A549 (cell line): ENCODE data around the gene LYPD3. TPM values are rescaled to one million over a fixed set of nuclear protein-coding genes. Genes with fewer than 3 reads are reported as not detected.

Experiments used
- ATAC-seq, 2 experiments: fragments of 200-7000 bp in 1 of 2; fragments of >200 bp in 1 of 2; cut with Nextera tagmentation in 1 of 2; cut with Tn5 transposase in 1 of 2; 3 replicates each; pipeline versions ENCODE4 v1.8.0 to v1.9.1; 2018 to 2020; ENCODE audit warnings: mild to moderate bottlenecking in 1 of 2, moderate library complexity in 1 of 2
- CTCF ChIA-PET: fragments of 300-600 bp; sonication (Branson Sonifier 250); formaldehyde crosslinking; extraction: SDS; loops from one replicate; lab custom pipeline; 2021; ENCODE audit warnings: antibody characterized with exemption, inconsistent platforms; lab: Yijun Ruan, JAX
- POLR2A ChIA-PET: fragments of 350-600 bp; formaldehyde crosslinking; extraction: SDS; loops from one replicate; lab custom pipeline; 2021; ENCODE audit warnings: antibody characterized with exemption, inconsistent platforms; lab: Yijun Ruan, JAX
- DNase-seq, 2 experiments: peaks; one replicate each; pipeline versions ENCODE4 v3.0.0 to v3.0.0-alpha.2; 2011 to 2016; ENCODE audit warnings: low read depth in 1 of 2, low spot score in 1 of 2
- FAIRE-seq: peaks from 2 replicates; lab custom pipeline; 2011; peaks lifted over from hg19 to GRCh38; lab: Jason Lieb, UNC
- H3K27ac ChIP-seq, 2 experiments: fragments of >200 bp; sonication (Bioruptor Twin); formaldehyde crosslinking; 3 replicates each; pipeline ENCODE4 v1.5.1; 2016 to 2017
- H3K4me1 ChIP-seq: fragments of >200 bp; sonication (Bioruptor Twin); formaldehyde crosslinking; 3 replicates; pipeline ENCODE4 v1.6.1; 2016
- H3K4me2 ChIP-seq: fragments of >200 bp; sonication (Bioruptor Twin); formaldehyde crosslinking; 3 replicates; pipeline ENCODE4 v1.6.1; 2016
- H3K4me3 ChIP-seq: fragments of >200 bp; sonication (Bioruptor Twin); formaldehyde crosslinking; 3 replicates; pipeline ENCODE4 v1.5.1; 2016
- H3K9me3 ChIP-seq: fragments of >200 bp; sonication (Bioruptor Twin); formaldehyde crosslinking; 3 replicates; pipeline ENCODE4 v1.6.1; 2016
- CHD2 ChIP-seq: fragments of 150-350 bp; IDR thresholded peaks from 2 replicates; pipeline ENCODE4 v1.6.1; 2014; ENCODE audit warnings: low read length; ENCODE audit not compliant: partially characterized antibody
- CHD4 ChIP-seq: fragments of 200-600 bp; sonication (generic); IDR thresholded peaks from 2 replicates; pipeline ENCODE4 v1.6.1; 2016; ENCODE audit warnings: antibody characterized with exemption, mild to moderate bottlenecking, borderline replicate concordance
- EHF ChIP-seq: fragments of 250-450 bp; sonication (Bioruptor Pico); IDR thresholded peaks from 2 replicates; pipeline ENCODE4 v1.5.0; 2020; ENCODE audit warnings: mild to moderate bottlenecking
- EP300 ChIP-seq, 2 experiments: fragments of >200 bp; sonication (Bioruptor Twin); formaldehyde crosslinking; IDR thresholded peaks; 2 replicates in 1 of 2; 3 replicates in 1 of 2; pipeline ENCODE4 v1.6.1; 2016 to 2017
- HDAC2 ChIP-seq: fragments of 200-600 bp; sonication (generic); IDR thresholded peaks from 2 replicates; pipeline ENCODE4 v1.6.1; 2016
- HES2 ChIP-seq: fragments of >200 bp; sonication (Bioruptor Twin); formaldehyde crosslinking; IDR thresholded peaks from 2 replicates; pipeline ENCODE4 v1.6.1; 2016
- HEYL ChIP-seq: fragments of 250-450 bp; sonication (Bioruptor Pico); IDR thresholded peaks from 2 replicates; pipeline ENCODE4 v1.8.0; 2021; ENCODE audit warnings: mild to moderate bottlenecking, moderate library complexity
- HMGXB4 ChIP-seq: fragments of 250-450 bp; sonication (Bioruptor Pico); IDR thresholded peaks from 2 replicates; pipeline ENCODE4 v1.5.0; 2021; ENCODE audit warnings: mild to moderate bottlenecking, moderate library complexity, borderline replicate concordance
- JUN ChIP-seq, 2 experiments: fragments of >200 bp; sonication (Bioruptor Twin); formaldehyde crosslinking; IDR thresholded peaks; 2 replicates in 1 of 2; 3 replicates in 1 of 2; pipeline ENCODE4 v1.6.1; 2016 to 2017
- JUNB ChIP-seq: fragments of >200 bp; sonication (Bioruptor Twin); formaldehyde crosslinking; IDR thresholded peaks from 2 replicates; pipeline ENCODE4 v1.6.1; 2016
- KDM1A ChIP-seq: fragments of 200-600 bp; sonication (generic); IDR thresholded peaks from 2 replicates; pipeline ENCODE4 v1.6.1; 2016; ENCODE audit warnings: low read depth, mild to moderate bottlenecking
- KDM5A ChIP-seq: fragments of 200-600 bp; sonication (generic); IDR thresholded peaks from 2 replicates; pipeline ENCODE4 v1.6.1; 2016; ENCODE audit warnings: antibody characterized with exemption, mild to moderate bottlenecking
- MAX ChIP-seq: IDR thresholded peaks from 2 replicates; pipeline ENCODE4 v1.6.1; 2012
- MAZ ChIP-seq: fragments of 150-350 bp; IDR thresholded peaks from 2 replicates; pipeline ENCODE4 v1.6.1; 2014; ENCODE audit warnings: antibody characterized with exemption, low read depth, low read length, borderline replicate concordance
- PBX3 ChIP-seq: IDR thresholded peaks from 2 replicates; pipeline ENCODE4 v1.6.1; 2012
- PHF8 ChIP-seq: fragments of 200-600 bp; sonication (generic); IDR thresholded peaks from 2 replicates; pipeline ENCODE4 v1.6.1; 2016; ENCODE audit warnings: low read depth, mild to moderate bottlenecking, antibody characterized with exemption, moderate library complexity, borderline replicate concordance
- POLR2AphosphoS2 ChIP-seq: conservative IDR thresholded peaks from 2 replicates; pipeline ENCODE4 v1.6.1; 2012; ENCODE audit warnings: low read length, improper control_type of control experiment, inconsistent platforms
- RFX5 ChIP-seq: fragments of 450-650 bp; IDR thresholded peaks from 2 replicates; pipeline ENCODE4 v1.7.1; 2014; ENCODE audit warnings: antibody characterized with exemption, mild to moderate bottlenecking, moderate library complexity
- ZC3H11A ChIP-seq: fragments of 450-650 bp; IDR thresholded peaks from 2 replicates; pipeline ENCODE4 v1.6.1; 2014; ENCODE audit warnings: antibody characterized with exemption, mild to moderate bottlenecking
- ZFP36 ChIP-seq: fragments of 450-650 bp; IDR thresholded peaks from 2 replicates; pipeline ENCODE4 v1.6.1; 2014; ENCODE audit warnings: borderline replicate concordance; ENCODE audit not compliant: partially characterized antibody
- WGBS: methylation state at CpG from one replicate; pipeline ENCODE4 v1.1.6; 2017; ENCODE audit errors: missing lambda C conversion rate; 5-methylcytosine and 5-hydroxymethylcytosine counted together
- polyA plus RNA-seq, 4 experiments: library from polyadenylated mRNA; depleted of rRNA in 3 of 4; stranded (reverse); fragments of >200 nt; fragmentation: RNase III in 1 of 4; extraction: RNeasy Plus Mini Kit Qiagen cat#74134 plus additional on column Dnase treatment in 1 of 4; gene quantifications; 2 replicates in 3 of 4; 3 replicates in 1 of 4; pipeline ENCODE4 v1.2.3, GENCODE V29; 2011 to 2017
- TF ChIP-seq, protein P1 (sequence below): fragments of >200 bp; sonication (Bioruptor Twin); formaldehyde crosslinking; IDR thresholded peaks from 3 replicates; pipeline ENCODE4 v1.5.1; 2016

Gene LYPD3
- polyA plus RNA-seq, 2 of the 4 experiments (the other 2 are of a cell fraction) = 0.27 to 0.43 TPM

- Histone ChIP-seq H3K4me1 (0 out of 3 replicates have a peak, but pooled peaks cover 3% of the 10 kb centered on the region), H3K4me2 (no peak overlapping the region), H3K4me3 (no peak overlapping the region), H3K27ac (no peak overlapping the region), H3K9me3 (no peaks in the 10 kb centered on the region)
- TF ChIP-seq CHD2 (no peak), ZFP36 (no peak), CHD4 (no peak), HEYL (CRISPR knock-in tag) (no peak), HMGXB4 (no peak), PBX3 (no peak), ZC3H11A (no peak)
- POLR2A ChIA-PET = no interaction called here
- 87% methylated on average over 3 of the region's 3 CpGs for WGBS
- FAIRE-seq (no peak), ATAC-seq (no peak), DNase-seq (no peak)
- CTCF ChIA-PET = interaction anchor here (0.5 to 7.1 kb wide), 9 partner anchors 15 to 787 kb away, joined by 3 to 37 read pairs (median 3); partner anchors contain the start of genes LYPD3 and PHLDB3
These were observed 15.2 kb upstream of the LYPD3 start for GRCh38 chr19:43480574-43480973.

DNA sequence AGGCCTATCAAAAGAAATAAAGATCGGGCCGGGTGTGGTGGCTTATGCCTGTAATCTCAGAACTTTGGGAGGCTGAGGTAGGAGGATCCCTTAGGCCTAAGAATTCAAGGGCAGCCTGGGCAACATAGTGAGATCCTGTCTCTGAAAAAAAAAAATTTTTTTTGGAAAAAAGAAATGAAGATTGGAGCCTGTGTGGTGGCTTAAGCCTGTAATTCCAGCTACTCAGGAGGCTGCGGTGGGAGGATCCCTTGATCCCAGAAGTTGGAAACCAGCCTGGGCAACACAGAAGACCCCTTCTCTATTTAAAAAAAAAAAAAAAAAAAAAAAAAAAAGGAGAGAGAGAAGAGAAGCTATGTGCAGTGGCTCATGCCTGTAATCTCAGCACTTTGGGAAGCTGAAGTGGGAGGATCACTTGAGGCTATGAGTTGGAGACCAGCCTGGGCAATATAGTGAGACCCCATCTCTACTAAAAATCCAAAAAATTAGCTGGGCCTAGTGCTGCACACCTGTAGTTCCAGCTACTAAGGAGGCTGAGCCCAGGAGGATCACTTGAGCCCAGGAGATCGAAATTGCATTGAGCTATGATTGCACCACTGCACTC, 14.7 kb upstream of the LYPD3 start:
- ATAC-seq = no peak
- H3K4me1 ChIP-seq = 0 out of 3 replicates have a peak, but pooled peaks cover 4% of the 10 kb centered on the region
- no peak overlapping the region for H3K4me2 ChIP-seq
- no peaks in the 10 kb centered on the region for H3K9me3 ChIP-seq
- 88% methylated on average over 4 of the region's 4 CpGs for WGBS
- DNase-seq = no peak
- H3K27ac ChIP-seq = no peak overlapping the region
- no peak for TF ChIP-seq POLR2AphosphoS2
- no peak for TF ChIP-seq PBX3
- no peak for TF ChIP-seq HES2
- no peak for TF ChIP-seq EHF
- TF ChIP-seq JUN (IDR thresholded peaks at IDR 0.05) = no peak
- no peak for TF ChIP-seq KDM1A
- TF ChIP-seq CHD2 = no peak
- TF ChIP-seq EP300 (IDR thresholded peaks at IDR 0.05) = no peak
- no peak for TF ChIP-seq RFX5
- TF ChIP-seq, protein P1, sequence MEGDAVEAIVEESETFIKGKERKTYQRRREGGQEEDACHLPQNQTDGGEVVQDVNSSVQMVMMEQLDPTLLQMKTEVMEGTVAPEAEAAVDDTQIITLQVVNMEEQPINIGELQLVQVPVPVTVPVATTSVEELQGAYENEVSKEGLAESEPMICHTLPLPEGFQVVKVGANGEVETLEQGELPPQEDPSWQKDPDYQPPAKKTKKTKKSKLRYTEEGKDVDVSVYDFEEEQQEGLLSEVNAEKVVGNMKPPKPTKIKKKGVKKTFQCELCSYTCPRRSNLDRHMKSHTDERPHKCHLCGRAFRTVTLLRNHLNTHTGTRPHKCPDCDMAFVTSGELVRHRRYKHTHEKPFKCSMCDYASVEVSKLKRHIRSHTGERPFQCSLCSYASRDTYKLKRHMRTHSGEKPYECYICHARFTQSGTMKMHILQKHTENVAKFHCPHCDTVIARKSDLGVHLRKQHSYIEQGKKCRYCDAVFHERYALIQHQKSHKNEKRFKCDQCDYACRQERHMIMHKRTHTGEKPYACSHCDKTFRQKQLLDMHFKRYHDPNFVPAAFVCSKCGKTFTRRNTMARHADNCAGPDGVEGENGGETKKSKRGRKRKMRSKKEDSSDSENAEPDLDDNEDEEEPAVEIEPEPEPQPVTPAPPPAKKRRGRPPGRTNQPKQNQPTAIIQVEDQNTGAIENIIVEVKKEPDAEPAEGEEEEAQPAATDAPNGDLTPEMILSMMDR = no peak
- TF ChIP-seq HDAC2 = no peak
- no peak for TF ChIP-seq MAZ
- no peak for TF ChIP-seq PHF8
- TF ChIP-seq JUNB = no peak
- TF ChIP-seq MAX = no peak
- no peak for TF ChIP-seq KDM5A
- TF ChIP-seq, all 56 proteins: peak for 0
- ChIA-PET CTCF (interaction anchor here (0.5 to 7.1 kb wide), 9 partner anchors 15 to 786 kb away, joined by 3 to 37 read pairs (median 4); partner anchors contain the start of genes LYPD3 and PHLDB3), POLR2A (interaction anchor here (1.2 kb wide), 1 partner anchor 17 kb away, joined by 3 read pairs; no protein-coding TSS in a partner anchor)
- FAIRE-seq = no peak
- H3K4me3 ChIP-seq = no peak overlapping the region
